ENCODE results near the gene RPN2. TPM values are rescaled to one million over a fixed set of nuclear protein-coding genes. Genes with fewer than 3 reads are reported as not detected.

The RPN2 gene
- total RNA-seq, 1 donor from 2014 or later, result 185 TPM

DNA sequence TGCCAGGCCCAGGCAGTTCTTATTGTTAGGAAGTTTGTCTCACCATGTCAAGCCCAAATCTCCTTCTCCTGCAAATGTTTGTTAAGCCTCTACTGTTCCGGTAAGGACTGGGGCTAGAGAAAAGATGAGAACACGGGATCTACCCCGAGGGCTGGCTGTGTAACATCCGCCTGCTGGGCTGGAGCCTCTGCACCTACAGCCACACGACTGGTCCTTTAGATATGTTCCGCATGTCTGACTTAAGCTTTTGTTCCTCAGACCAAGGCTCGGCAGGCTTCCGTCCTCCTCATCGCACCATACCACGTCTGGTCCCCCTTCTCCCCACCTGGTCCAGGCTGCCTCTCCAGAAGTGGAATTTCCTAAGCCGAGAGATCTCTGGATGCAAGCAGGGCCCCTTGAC is 79.9 kb downstream of the RPN2 start:
- no peak for TF ChIP-seq CTCF (IDR thresholded peaks at IDR 0.05)
- Mint-ChIP-seq H3K4me1 (ENCODE audit: low read depth) (no peaks in the 10 kb centered on the region), H3K27ac (ENCODE audit: unreplicated experiment) (no peak overlapping the region), H3K36me3 (ENCODE audit: low read depth) (peaks cover 4% of the 10 kb centered on the region), H3K9me3 (ENCODE audit: low read depth) (peaks cover 6% of the 10 kb centered on the region), H3K27me3 (ENCODE audit: low read depth) (peaks cover 40% of the 10 kb centered on the region), H3K4me3 (ENCODE audit: unreplicated experiment) (no peak overlapping the region)
- DNase-seq (ENCODE audit: low spot score), result no peak

- no peak for TF ChIP-seq CTCF (IDR thresholded peaks at IDR 0.05)
- no peak overlapping the region for H3K27ac Mint-ChIP-seq (ENCODE audit: unreplicated experiment)
- H3K4me1 Mint-ChIP-seq (ENCODE audit: low read depth), result no peaks in the 10 kb centered on the region
- peaks cover 40% of the 10 kb centered on the region for H3K27me3 Mint-ChIP-seq (ENCODE audit: low read depth)
- H3K9me3 Mint-ChIP-seq (ENCODE audit: low read depth), result no peaks in the 10 kb centered on the region
- no peak overlapping the region for H3K4me3 Mint-ChIP-seq (ENCODE audit: unreplicated experiment)
- no peak for DNase-seq (ENCODE audit: low spot score)
- no peaks in the 10 kb centered on the region for H3K36me3 Mint-ChIP-seq (ENCODE audit: low read depth)
These were observed 80.7 kb downstream of the RPN2 start for GRCh38 chr20:37259865-37260264.

DNA sequence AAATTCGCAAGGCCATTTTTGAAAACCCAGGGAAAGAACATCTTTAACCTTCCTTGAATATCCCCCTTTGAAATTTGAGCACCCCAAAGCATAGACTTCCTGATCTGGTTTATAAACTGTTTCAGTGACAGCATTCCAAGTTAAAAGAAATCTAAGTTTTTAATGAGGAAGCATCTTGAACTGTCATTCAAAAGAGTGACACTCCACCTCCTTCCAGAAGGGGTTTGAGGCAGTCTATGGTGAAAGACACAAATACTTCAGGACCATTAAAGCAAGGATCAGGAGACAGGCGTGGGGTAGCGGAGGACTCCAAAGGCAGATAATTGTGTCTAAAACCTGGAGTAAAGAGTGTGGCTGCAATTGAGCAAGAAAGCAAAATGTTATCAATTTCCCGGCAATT is 81.8 kb downstream of the RPN2 start:
- H3K4me1 Mint-ChIP-seq (ENCODE audit: low read depth), result no peaks in the 10 kb centered on the region
- no peak for DNase-seq (ENCODE audit: low spot score)
- H3K36me3 Mint-ChIP-seq (ENCODE audit: low read depth), result no peaks in the 10 kb centered on the region
- no peak overlapping the region for H3K4me3 Mint-ChIP-seq (ENCODE audit: unreplicated experiment)
- H3K27me3 Mint-ChIP-seq (ENCODE audit: low read depth), result peaks cover 40% of the 10 kb centered on the region
- no peak for TF ChIP-seq CTCF (IDR thresholded peaks at IDR 0.05)
- H3K27ac Mint-ChIP-seq (ENCODE audit: unreplicated experiment), result no peak overlapping the region
- H3K9me3 Mint-ChIP-seq (ENCODE audit: low read depth), result no peaks in the 10 kb centered on the region

DNA sequence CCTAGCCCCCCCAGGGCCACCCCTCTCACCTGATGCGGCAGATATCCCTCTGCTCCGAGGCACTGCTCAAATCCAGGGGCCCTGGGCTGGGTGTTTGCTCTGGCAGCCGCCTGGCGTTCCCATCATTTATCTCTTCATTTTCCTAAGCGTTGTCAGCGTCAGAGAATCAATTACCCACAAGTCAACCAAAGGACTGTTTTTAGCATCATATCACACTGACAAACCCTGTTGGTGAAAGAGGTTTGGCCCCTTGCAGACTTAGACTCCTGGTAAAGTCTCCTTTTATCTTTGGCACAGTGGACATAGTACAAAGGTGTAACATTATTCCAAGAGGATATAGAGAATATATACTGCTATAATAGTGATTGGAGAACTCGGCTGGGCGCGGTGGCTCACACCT is 82.6 kb downstream of the RPN2 start, which contains the start of gene GHRH:
GHRH (minus strand) TSS at position 101 of the 400 bp plus-strand sequence. CDS start 4,925 bp downstream, outside the sequence.
- no peaks in the 10 kb centered on the region for H3K4me1 Mint-ChIP-seq (ENCODE audit: low read depth)
- H3K4me3 Mint-ChIP-seq (ENCODE audit: unreplicated experiment), result no peak within 1 kb of the TSS

GRCh38 chr20:37262505-37262904 is 83.4 kb downstream of the RPN2 start:
- peaks cover 45% of the 10 kb centered on the region for H3K27me3 Mint-ChIP-seq (ENCODE audit: low read depth)
- no peak overlapping the region for H3K4me3 Mint-ChIP-seq (ENCODE audit: unreplicated experiment)
- no peaks in the 10 kb centered on the region for H3K4me1 Mint-ChIP-seq (ENCODE audit: low read depth)
- no peaks in the 10 kb centered on the region for H3K9me3 Mint-ChIP-seq (ENCODE audit: low read depth)
- DNase-seq (ENCODE audit: low spot score), result no peak
- H3K27ac Mint-ChIP-seq (ENCODE audit: unreplicated experiment), result no peak overlapping the region
- no peaks in the 10 kb centered on the region for H3K36me3 Mint-ChIP-seq (ENCODE audit: low read depth)
- no peak for TF ChIP-seq CTCF (IDR thresholded peaks at IDR 0.05)

More for the DNA sequence above, 82.6 kb downstream of the RPN2 start, which contains the start of gene GHRH:
- H3K36me3 Mint-ChIP-seq (ENCODE audit: low read depth), result no peaks in the 10 kb centered on the region
- H3K27me3 Mint-ChIP-seq (ENCODE audit: low read depth), result peaks cover 38% of the 10 kb centered on the region
- H3K9me3 Mint-ChIP-seq (ENCODE audit: low read depth), result no peaks in the 10 kb centered on the region
- no peak within 1 kb of the TSS for H3K27ac Mint-ChIP-seq (ENCODE audit: unreplicated experiment)
- TF ChIP-seq CTCF (IDR thresholded peaks at IDR 0.05), result no peak
- DNase-seq (ENCODE audit: low spot score), result no peak
